HG03354 (cell line): Measurements from ENCODE around the gene VARS1.
A peak's percentile ranks its signal among the peaks of the same experiment; 100 is the strongest.

ENCODE experiments used
- ATAC-seq: cut with Tn5 transposase; IDR thresholded peaks from one replicate; pipeline ENCODE4 v1.9.1; 2021; ENCODE audit warnings: mild to moderate bottlenecking; ENCODE audit not compliant: unreplicated experiment, poor library complexity, severe bottlenecking

The VARS1 gene

GRCh38 chr6:31776989-31777666, 18.4 kb downstream of the VARS1 start, which contains the start of gene VWA7:
Gene VWA7, minus strand, starts transcription at chr6:31777328. Its CDS starts 549 bp downstream, at chr6:31776779.
- peak; percentile 60 for ATAC-seq

- ATAC-seq = no peak
Observed at GRCh38 chr6:31776485-31776988, 19.0 kb downstream of the VARS1 start.

GRCh38 chr6:31775633-31776484, 19.7 kb downstream of the VARS1 start:
- no peak for ATAC-seq

- no peak for ATAC-seq
Observed at GRCh38 chr6:31775184-31775583, 20.4 kb downstream of the VARS1 start.

GRCh38 chr6:31771992-31772358, 23.6 kb downstream of the VARS1 start:
- ATAC-seq = no peak

- no peak for ATAC-seq
Observed at GRCh38 chr6:31770860-31771259, 24.7 kb downstream of the VARS1 start.

GRCh38 chr6:31769684-31770371, 25.7 kb downstream of the VARS1 start:
- ATAC-seq = no peak

- ATAC-seq = no peak
Observed at GRCh38 chr6:31768363-31769257, 26.9 kb downstream of the VARS1 start.

GRCh38 chr6:31767096-31767645, 28.4 kb downstream of the VARS1 start:
- ATAC-seq = no peak

GRCh38 chr6:31765910-31766794, 29.4 kb downstream of the VARS1 start:
- no peak for ATAC-seq

- no peak for ATAC-seq
Observed at GRCh38 chr6:31765559-31765909, 30.0 kb downstream of the VARS1 start.

- no peak for ATAC-seq
Observed at GRCh38 chr6:31764198-31764597, 31.4 kb downstream of the VARS1 start.

GRCh38 chr6:31763619-31763940, 32.0 kb downstream of the VARS1 start:
- no peak for ATAC-seq

- no peak for ATAC-seq
Observed at GRCh38 chr6:31762878-31763618, 32.5 kb downstream of the VARS1 start.

GRCh38 chr6:31762356-31762755, 33.2 kb downstream of the VARS1 start, which contains the start of gene SAPCD1:
Gene SAPCD1, plus strand, starts transcription at chr6:31762656. Its CDS starts 399 bp downstream, at chr6:31763055.
- ATAC-seq = no peak

GRCh38 chr6:31761343-31761742, 34.2 kb downstream of the VARS1 start:
- ATAC-seq = no peak

GRCh38 chr6:31760790-31761189, 34.8 kb downstream of the VARS1 start:
- ATAC-seq = no peak

GRCh38 chr6:31758281-31758680, 37.3 kb downstream of the VARS1 start:
- no peak for ATAC-seq
